GM18907 (cell line): ENCODE results near the gene OR10G2.
"Not testable (repeated sequence)": the region's sequence is repeated elsewhere in the genome, so short reads cannot be mapped to it uniquely, and the experiment has no call there.

Source experiments
- ATAC-seq: cut with Tn5 transposase; IDR thresholded peaks from one replicate; pipeline ENCODE4 v1.9.1; 2021; ENCODE audit warnings: mild to moderate bottlenecking, moderate library complexity; ENCODE audit not compliant: unreplicated experiment

Gene OR10G2

GRCh38 chr14:21634840-21635239 lies at the start of gene OR10G2:
Gene OR10G2 (minus strand): TSS chr14:21634940. CDS start chr14:21634842, 98 bp downstream.
- no peak for ATAC-seq

- ATAC-seq, result no peak
Observed at GRCh38 chr14:21680072-21680471, 45.3 kb upstream of the OR10G2 start.

- ATAC-seq, result no peak
Observed at GRCh38 chr14:21675566-21675965, 40.8 kb upstream of the OR10G2 start.

- ATAC-seq, result no peak
Observed at GRCh38 chr14:21673718-21674117, 39.0 kb upstream of the OR10G2 start, which contains the start of gene OR4E1. Gene OR4E1 (minus strand): TSS chr14:21673818. CDS start chr14:21670935, 2,883 bp downstream.

- no peak for ATAC-seq
Observed at GRCh38 chr14:21672116-21672515, 37.4 kb upstream of the OR10G2 start.

- ATAC-seq, result no peak
Observed at GRCh38 chr14:21671371-21671770, 36.6 kb upstream of the OR10G2 start.

GRCh38 chr14:21669284-21669683 lies 34.5 kb upstream of the OR10G2 start:
- no peak for ATAC-seq

GRCh38 chr14:21668377-21668776 lies 33.6 kb upstream of the OR10G2 start:
- no peak for ATAC-seq

- ATAC-seq, result no peak
Observed at GRCh38 chr14:21656980-21657379, 22.2 kb upstream of the OR10G2 start.

- no peak for ATAC-seq
Observed at GRCh38 chr14:21654215-21654614, 19.5 kb upstream of the OR10G2 start.

- no peak for ATAC-seq
Observed at GRCh38 chr14:21653331-21653885, 18.7 kb upstream of the OR10G2 start, which contains the start of gene OR4E2. Gene OR4E2 (plus strand): TSS chr14:21653835. CDS start chr14:21665083, 11,248 bp downstream.

GRCh38 chr14:21652209-21652808 lies 17.6 kb upstream of the OR10G2 start:
- no peak for ATAC-seq

- no peak for ATAC-seq
Observed at GRCh38 chr14:21647380-21647779, 12.6 kb upstream of the OR10G2 start.

GRCh38 chr14:21643407-21643806 lies 8.7 kb upstream of the OR10G2 start:
- ATAC-seq, result no peak

GRCh38 chr14:21642683-21643082 lies 7.9 kb upstream of the OR10G2 start:
- no peak for ATAC-seq

GRCh38 chr14:21631084-21631483 lies 3.7 kb downstream of the OR10G2 start:
- no peak for ATAC-seq

GRCh38 chr14:21630503-21630902 lies 4.2 kb downstream of the OR10G2 start:
- ATAC-seq, result not testable (repeated sequence)

GRCh38 chr14:21626491-21627230 lies 8.1 kb downstream of the OR10G2 start:
- no peak for ATAC-seq

GRCh38 chr14:21617614-21618013 lies 17.1 kb downstream of the OR10G2 start:
- no peak for ATAC-seq

GRCh38 chr14:21614240-21614639 lies 20.5 kb downstream of the OR10G2 start:
- ATAC-seq, result no peak

GRCh38 chr14:21612324-21612723 lies 22.4 kb downstream of the OR10G2 start:
- ATAC-seq, result no peak

GRCh38 chr14:21602181-21602580 lies 32.6 kb downstream of the OR10G2 start:
- ATAC-seq, result not testable (repeated sequence)
